Bone marrow (tissue), 2 donors: ENCODE measurements around the gene CYB561A3.

ENCODE experiments used
- DNase-seq, 2 donors: peaks; one replicate each; lab custom pipeline; 2025; lab: John Stamatoyannopoulos, UW

CYB561A3 gene

DNA sequence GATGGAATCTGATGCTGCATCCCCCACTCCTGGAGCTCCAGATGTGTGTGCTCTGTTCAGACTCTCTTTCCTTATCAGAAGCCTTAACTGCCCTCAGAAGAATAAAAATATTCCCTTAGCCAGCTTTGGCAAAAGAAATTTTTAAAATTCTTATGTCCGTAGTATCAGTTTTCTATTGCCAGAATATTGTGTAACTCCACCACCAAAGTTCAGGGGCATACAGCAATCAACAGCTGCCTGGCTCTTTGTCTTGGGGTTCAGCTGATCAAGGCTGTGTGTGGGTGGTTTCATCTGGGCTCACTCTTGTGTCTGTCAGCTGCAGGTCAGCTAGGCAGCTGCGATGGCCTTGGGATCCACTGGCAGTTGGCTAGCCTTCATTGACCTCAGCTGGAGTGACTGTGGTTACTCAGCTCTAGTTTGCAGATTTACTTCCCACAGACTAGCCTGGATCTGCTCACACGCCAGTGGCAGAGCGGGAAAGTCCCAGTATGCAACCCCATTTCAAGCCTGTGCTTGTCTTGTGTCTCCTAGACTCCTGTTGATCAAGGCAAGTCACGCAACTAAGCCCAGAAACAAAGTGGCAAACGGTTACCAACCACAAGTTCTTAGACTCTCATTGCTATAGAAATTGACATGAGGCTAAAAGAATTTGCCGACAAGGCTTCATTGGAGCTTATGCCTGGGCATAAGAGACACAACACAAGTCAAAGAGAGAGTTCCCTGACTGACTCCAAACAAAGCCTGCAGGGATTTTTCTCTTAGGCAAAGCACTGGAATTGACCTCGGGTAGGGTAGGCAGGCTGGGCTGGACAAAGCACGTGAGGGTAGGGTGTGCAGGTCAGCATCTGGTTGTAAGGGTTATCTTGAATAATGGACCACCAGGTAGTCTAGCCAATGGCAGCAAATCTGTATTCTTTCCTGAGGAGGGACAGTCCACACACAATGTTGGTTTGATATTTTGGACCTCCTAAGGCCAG is 8.0 kb upstream of the CYB561A3 start:
- no peak for DNase-seq

DNA sequence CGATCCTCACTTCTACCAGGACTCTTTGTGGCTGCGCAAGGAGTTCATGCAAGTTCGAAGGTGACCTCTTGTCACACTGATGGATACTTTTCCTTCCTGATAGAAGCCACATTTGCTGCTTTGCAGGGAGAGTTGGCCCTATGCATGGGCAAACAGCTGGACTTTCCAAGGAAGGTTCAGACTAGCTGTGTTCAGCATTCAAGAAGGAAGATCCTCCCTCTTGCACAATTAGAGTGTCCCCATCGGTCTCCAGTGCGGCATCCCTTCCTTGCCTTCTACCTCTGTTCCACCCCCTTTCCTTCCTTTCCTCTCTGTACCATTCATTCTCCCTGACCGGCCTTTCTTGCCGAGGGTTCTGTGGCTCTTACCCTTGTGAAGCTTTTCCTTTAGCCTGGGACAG is 7.0 kb upstream of the CYB561A3 start:
- no peak for DNase-seq

DNA sequence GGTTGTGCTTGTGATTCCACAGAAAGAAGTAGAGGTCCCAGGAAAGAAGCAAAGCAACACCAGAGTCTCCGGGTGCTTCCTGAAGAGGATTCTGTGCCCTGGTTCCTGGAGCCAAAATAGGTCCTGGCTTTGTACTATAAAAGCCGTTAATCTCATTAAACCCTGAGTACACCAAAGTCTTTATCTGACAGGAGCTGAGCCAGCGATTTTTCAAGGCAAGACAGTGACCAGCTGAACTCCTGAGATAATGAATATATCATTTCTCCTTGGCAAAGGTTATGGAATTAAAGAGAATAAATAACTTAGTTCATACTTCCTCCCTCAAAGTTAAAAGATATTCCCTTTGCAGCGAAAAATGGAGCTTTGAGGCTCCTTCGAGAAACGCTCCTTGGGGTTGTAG is 5.7 kb upstream of the CYB561A3 start:
- no peak for DNase-seq

DNA sequence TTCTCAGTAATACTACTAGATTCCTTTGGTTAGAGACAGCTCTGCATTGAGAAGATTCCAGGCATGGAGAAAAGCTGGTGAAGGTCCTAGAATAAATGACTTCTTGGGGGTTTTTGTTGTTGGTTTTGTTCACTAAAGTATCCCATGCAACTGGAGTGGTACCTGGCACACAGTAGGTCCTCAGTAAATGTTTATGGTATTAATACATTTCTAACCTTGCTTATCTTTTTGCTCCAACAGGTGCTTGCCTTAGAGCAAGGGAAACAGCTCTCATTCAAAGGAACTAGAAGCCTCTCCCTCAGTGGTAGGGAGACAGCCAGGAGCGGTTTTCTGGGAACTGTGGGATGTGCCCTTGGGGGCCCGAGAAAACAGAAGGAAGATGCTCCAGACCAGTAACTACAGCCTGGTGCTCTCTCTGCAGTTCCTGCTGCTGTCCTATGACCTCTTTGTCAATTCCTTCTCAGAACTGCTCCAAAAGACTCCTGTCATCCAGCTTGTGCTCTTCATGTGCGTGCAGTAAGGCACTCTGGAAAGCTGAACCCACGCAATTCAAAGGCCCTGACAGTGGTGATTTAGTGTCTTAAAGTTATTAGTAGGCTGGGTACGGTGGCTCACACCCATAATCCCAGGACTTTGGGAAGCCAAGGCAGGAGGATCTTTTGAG is 2.5 kb upstream of the CYB561A3 start:
- DNase-seq = no peak

DNA sequence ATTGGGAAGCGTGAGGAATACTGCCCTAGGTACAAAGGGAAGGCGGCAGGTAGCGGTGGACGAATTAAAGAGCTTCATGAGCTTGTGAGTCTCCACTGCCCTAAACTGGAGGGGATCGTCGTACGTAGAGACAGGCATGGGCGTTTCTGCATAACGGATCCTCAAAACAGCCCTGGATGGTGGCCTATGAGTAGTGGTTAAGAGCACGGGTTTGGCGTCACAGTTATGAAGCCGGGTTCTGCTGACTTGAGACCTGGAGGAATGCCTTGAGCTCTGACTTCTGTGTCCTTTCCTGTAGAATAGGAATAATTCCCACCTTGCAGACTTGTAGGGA is 827 bp upstream of the CYB561A3 start:
- no peak for DNase-seq

DNA sequence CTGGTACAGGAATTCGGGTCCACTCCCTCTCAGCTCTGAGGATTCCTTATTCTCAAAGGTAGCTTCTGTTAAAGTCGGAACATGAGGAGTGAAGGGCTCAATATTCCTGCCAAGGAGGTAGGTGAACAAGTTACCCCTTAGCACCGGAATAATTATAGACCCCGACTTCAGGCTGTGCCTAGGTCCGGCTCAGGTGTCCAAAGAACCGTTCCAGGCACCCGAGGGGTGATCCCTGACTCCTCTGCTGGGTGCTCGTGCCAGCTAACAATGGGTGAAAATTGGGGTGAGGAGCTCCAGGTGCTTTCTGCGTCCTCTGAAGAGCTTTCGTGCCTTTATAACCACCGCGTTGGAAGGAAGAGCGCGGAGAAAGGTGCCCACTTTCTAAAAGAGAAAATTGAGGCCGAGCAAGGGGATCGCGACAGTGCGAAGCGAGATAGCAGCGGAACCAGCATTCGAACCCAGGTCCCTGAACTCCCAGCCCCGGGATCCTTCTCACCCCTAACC is 393 bp downstream of the CYB561A3 start:
- DNase-seq = no peak

DNA sequence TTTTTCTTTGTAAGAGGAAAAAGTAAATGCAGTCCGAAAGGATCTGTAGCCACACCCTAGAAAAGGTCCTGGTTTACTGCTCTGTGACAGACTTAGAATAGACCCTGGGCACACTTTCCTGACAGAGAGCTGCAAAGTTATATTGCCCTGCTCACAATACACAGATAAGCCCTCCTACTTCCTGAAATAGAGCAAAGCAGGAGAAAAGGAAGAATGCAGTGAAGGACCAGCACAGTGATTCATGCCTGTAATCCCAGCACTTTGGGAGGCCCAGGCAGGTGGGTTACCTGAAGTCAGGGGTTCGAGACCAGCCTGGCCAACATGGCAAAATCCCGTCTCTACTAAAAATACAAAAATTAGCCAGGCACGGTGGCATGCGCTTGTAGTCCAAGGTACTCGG is 2.2 kb downstream of the CYB561A3 start:
- DNase-seq = no peak

DNA sequence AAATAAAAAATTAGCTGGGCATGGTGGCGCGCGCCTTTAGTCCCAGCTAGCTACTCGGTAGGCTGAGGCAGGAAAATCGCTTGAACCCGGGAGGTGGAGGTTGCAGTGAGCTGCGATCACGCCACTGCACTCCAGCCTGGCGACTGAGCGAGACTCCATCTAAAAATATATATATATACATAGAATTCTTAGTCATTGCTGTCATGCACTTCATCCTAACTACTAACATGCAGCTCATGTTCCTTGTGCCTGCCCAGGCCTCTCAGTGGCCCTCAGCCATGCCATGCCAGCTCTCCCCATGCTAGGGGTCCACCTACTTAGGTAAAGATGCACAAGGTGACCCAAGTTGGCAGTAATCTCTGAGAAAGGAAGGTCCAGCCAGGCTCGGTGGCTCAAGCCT is 3.1 kb downstream of the CYB561A3 start:
- no peak for DNase-seq

DNA sequence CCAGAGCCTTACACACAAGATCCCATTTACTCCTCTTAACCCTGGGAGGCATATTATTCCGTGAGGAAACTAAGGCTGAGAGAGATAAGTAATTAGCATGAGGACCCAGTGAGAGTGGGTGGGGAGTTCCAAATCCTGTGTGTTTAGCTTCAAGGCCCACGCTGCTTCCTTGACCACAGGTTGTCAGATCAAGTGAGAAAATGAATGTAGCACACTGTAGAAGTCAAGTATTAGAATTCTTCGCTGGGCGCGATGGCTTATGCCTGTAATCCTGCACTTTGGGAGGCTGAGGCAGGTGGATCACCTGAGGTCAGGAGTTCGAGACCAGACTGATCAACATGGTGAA is 3.8 kb downstream of the CYB561A3 start:
- DNase-seq = no peak

DNA sequence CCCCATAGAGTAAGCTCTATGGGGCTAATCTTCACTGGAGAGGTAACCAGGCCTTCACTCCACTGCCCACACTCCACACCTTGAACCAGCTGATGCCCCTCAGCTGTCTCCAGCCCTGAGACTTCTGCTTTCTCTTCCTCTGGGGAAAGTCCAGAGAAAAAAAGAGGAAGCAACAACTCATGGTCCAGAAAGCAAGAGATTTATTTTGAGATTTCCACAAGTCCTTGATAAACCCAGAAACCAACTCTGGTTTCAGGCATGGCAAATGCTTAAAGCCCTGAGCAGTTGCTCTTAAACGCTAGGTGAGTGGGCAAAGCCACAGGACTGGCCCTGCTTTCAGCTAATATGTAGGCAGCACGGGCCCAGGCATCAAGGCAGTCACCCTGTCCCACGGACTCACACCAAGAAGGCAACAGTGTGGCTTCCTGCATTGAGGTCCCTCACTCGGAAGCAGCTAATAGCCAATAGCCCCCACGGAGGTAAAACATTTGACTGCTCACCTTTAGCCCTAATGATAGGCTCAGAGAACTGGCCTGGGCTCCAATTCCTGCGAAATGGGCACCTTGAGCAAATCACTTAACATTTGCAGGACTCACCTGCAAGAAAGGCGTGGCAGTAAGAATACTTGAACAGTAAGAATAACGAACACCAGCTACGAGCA is 4.3 kb downstream of the CYB561A3 start:
- DNase-seq = peak; percentile 17 to 64

DNA sequence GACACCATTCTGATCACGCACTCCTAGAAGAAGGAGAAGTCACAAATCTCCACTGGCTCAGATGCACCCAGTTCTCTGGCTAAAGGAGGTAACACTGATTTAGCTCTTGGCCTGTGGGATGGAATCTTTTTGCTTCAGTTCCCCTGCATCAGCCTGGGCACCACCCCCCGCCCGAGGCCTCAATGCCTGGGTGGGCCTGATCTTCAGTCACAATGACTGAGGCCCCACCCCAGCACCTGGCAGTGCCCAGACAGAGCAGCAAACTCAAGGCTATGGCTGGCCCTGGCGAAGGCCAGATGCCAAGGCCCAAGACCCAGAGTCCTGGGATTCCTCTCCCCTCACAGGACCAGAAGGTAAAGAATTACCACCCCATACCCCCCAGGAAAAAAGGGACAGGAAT is 5.0 kb downstream of the CYB561A3 start:
- no peak for DNase-seq

DNA sequence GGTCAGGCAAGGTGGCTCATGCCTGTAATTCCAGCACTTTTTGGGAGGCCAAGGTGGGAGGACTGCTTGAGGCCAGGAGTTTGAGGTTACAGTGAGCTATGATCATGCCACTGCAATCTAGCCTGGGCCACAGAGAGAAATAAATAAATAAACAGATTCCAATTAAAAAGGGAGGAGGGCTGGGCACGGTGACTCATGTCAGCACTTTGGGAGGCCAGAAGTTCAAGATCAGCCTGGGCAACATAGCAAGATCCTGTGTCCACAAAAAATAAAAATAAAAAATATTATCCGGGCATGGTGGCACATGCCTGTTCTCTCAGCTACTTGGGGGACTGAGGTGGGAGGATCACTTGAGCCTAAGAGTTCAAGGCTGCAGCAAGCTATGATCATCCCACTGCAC is 7.5 kb downstream of the CYB561A3 start:
- no peak for DNase-seq

DNA sequence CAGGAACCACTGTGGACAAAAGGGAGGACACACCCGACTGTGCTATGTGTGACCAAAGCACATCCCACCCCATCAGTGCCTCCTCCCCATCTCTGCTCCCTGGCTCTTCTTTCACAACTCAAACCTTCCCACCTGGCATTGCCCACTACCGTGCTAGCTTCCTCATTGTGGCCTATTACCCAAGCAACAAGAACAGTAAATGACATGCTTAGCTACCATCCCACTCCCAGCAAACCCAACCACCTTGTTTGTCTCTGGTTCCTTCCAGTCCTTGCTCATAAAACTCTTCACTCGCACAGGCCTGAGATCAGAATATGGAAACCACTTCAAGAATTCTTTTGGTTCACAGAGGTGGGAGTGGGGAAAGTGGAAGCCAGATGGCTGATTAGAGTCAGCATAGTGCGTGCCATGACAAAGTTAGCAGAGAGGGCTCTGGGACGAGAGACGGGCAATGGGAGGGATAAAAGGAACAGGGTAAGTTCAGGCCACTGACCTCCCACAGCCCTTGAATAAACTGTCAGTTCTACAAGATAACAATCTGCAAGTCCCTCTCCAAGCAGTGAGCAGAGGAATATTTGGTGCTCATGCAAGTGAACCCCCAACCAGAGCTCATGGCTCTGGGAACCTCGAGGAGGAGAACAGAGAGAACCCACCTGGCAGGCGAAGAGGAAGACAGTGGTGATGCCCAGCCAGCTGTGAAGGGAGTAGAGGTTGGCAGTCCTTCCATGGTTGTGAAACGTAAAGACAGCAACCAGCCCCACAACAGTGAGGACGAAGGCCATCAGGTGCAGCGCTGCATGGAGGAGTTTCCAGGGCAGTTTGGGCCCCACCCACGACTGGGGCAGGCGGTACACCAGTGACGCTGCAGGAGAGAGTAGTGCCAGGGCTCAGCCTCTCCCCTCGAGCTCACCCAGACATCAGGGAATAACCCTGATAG is 8.3 kb downstream of the CYB561A3 start:
- no peak for DNase-seq

DNA sequence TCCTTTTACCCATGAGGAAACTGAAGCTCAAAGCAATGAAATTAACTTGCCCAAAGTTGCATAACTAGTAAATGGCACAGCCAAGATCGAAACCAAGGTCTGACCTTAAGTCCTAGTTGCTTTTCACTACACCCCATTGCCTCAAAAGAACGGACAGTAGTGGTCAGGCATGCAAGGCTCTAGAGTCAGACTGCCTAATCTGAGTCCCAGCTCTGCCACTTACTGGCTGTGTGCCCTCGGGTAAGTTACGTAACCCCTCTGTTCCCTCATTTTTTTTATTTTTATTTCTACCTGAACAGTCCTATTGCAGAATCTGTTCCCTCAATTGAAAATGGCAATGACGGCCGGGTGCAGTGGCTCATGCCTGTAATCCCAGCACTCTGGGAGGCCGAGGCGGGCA is 9.6 kb downstream of the CYB561A3 start:
- DNase-seq = no peak

DNA sequence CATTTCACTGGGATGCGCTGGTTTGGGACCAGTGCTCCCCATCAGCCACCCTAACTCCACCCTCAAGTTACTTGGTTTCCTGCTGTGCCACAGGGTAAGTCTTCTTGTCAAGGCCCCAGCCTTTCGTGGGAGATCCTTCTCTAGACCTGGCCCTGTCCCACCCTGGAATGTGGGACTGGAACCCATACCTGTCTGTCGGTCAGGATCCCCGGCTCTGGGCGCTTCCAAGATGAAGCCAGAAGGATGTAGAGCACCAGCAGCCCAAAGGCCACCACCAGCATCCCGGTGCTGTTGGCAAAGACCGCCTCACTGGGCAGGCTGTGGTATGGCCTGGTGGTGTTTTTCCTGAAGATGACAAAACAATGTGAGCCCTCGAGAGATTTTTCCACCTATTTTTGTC is 10.9 kb downstream of the CYB561A3 start:
- DNase-seq = no peak

DNA sequence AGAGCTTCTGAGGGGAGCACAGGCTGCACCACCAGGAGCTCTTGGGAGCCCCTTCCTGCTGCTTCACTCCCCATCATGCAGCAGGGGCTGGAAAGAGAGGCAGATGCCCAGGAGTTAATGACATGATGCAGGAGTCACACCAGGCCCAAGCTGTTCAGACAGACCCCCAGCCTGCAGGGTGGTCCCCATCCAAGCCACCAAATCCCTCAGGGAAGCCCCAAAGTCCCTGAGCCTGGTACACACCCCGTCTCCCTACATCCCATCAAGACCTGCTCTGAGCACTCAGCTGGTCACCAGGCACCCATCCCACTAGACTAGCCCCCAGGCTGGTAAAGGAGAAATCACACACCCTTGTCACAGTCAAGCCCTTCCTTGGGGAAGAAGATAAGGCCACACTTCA is 11.3 kb downstream of the CYB561A3 start:
- no peak for DNase-seq

DNA sequence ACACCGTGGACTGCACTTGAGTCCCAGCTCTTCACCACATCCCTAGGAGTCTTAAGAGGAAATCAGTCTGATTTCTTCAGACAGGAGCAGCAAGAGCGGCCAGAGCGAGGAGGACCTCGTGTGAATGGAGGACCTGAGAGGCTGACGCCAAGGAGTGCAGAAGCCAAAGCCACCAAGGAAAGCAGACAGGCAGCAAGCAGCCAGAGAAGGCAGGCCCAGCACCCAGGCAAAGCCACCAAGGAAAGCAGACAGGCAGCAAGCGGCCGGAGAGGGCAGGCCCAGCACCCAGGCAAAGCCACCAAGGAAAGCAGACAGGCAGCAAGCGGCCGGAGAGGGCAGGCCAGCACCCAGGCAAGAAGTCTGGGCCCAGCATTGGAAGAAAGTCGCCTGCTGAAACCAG is 11.8 kb downstream of the CYB561A3 start:
- no peak for DNase-seq

DNA sequence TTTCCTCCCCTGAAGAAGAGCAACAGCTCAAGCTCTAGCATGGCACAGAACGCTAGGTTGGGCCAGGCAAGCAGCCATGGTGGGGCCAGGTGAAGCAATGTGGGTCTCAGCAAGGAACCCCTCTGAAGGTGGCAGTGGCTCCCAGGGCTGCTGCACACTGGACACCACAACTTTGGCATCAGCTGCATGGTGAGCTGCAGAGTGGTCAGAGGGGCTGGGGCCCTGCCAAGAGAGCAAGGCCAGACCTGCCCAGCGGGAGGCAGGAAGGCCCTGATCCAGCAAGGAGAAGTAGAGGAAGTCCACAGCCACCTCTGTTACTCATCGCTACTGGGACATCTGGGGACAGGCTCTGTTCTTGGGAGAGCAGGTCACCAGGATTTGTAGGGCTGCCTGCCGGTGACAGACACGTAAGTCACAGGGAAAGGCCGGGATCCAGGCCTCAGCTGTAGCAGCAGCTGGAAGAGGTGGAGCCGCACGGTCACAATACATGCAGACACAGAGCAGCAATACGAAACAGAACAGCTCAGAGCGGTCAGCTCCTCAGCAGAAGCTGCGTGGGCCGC is 12.4 kb downstream of the CYB561A3 start:
- DNase-seq = no peak

DNA sequence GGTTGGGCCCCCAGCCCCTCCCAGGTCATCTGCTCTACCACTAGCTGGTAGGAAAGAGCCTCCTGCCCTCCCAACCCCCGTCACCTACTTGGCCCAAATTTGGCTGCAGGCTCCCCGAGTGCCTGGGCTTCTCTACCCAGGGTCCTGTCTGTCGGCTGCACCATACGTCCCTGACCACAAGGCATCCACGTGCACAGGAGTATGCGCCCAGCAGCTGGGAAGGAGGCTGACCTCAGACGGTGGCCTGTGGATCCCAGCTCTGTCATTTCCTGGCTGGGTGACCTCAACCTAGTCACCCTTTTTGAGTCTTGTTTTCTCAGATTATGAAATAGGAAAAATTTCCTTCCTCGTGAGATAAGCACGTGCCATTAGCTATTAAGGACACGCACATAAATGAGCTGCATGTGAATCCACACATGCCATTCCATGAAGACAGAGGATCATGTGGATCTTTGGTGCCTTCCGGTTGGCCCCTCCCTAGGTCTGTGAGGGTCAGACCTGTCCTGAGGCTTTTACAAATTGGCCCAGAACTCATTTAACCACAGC is 13.7 kb downstream of the CYB561A3 start:
- DNase-seq = peak in 1 of 2 donors; percentile 37

DNA sequence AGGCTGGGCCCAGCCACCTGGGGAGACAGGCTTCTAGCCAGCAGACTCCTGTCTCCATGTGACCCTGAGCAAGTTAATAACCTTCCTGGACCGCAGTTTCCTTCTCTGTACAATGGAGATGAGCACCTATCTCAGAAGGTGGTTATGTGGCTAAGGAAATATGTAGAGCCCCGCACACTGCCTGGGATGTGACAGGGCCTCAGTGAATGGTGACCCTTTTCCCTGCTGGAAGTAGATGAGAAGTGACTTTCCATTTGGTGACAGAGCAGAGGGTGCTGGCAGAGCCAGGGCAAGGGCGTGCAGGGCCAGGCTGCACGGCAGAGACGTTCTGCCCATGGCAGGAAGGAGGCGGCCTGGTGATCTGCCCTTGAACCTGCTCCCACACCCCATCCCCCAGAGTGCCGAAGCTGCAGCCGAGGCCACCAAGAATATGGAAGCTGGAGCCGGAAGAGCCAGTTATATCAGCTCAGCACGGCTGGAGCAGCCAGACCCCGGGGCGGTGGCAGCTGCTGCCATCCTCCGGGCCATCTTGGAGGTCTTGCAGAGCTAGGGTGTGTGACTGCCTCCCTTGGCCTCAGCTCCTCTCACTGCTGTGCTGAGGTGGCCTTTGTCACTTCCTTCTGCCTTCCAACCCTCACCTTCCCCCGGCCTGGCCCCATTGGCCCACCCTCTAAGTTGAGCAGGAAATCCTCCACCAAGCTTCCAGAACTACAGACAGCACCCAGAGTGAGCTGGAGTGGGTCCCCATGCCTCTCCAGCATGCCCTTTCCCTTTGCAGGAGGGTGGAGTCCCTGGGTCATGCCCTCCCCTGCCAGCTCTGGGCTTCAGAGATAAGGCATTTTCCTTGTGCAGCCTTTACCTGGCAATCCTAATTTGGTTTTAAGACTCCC is 15.5 kb downstream of the CYB561A3 start:
- no peak for DNase-seq
